Astrocyte (in vitro differentiated cells and primary cell): ENCODE results near the gene KLHDC7A. TPM values are rescaled to one million over a fixed set of nuclear protein-coding genes. Genes with fewer than 3 reads are reported as not detected.

Experiments used
- DNase-seq: peaks from one replicate; pipeline ENCODE4 v3.0.0-alpha.2; 2010; ENCODE audit warnings: low read depth
- FAIRE-seq: peaks from 2 replicates; lab custom pipeline; 2011; peaks lifted over from hg19 to GRCh38; lab: Jason Lieb, UNC
- H2AFZ ChIP-seq: 2 replicates; pipeline ENCODE4 v1.6.0; 2012; ENCODE audit warnings: low read depth, low read length, inconsistent platforms
- H3K27ac ChIP-seq: 2 replicates; pipeline ENCODE4 v1.5.1; 2011; ENCODE audit warnings: low read depth, low read length, inconsistent platforms
- H3K27me3 ChIP-seq: 2 replicates; pipeline ENCODE4 v1.6.0; 2011; ENCODE audit warnings: low read length, inconsistent platforms; ENCODE audit not compliant: insufficient read depth
- H3K36me3 ChIP-seq: 2 replicates; pipeline ENCODE4 v1.5.1; 2011; ENCODE audit warnings: low read length, inconsistent platforms; ENCODE audit not compliant: insufficient read depth
- H3K4me1 ChIP-seq: 2 replicates; pipeline ENCODE4 v1.5.1; 2011; ENCODE audit warnings: low read length, inconsistent platforms; ENCODE audit not compliant: insufficient read depth
- H3K4me2 ChIP-seq: 2 replicates; pipeline ENCODE4 v1.6.0; 2012; ENCODE audit warnings: low read length, inconsistent platforms
- H3K4me3 ChIP-seq: 2 replicates; pipeline ENCODE4 v1.5.1; 2011; ENCODE audit warnings: low read depth, mild to moderate bottlenecking, low read length, inconsistent platforms; ENCODE audit not compliant: insufficient read depth
- H3K79me2 ChIP-seq: 2 replicates; pipeline ENCODE4 v1.6.0; 2012; ENCODE audit warnings: mild to moderate bottlenecking, low read length, inconsistent platforms; ENCODE audit not compliant: insufficient read depth
- H3K9ac ChIP-seq: 2 replicates; pipeline ENCODE4 v1.6.0; 2012; ENCODE audit warnings: mild to moderate bottlenecking, low read length, inconsistent platforms
- H3K9me3 ChIP-seq: 2 replicates; pipeline ENCODE4 v1.5.1; 2012; ENCODE audit warnings: low read depth, mild to moderate bottlenecking, low read length, inconsistent platforms; ENCODE audit not compliant: insufficient read depth
- H4K20me1 ChIP-seq: 2 replicates; pipeline ENCODE4 v1.6.0; 2012; ENCODE audit warnings: low read length, inconsistent platforms; ENCODE audit not compliant: insufficient read depth
- H3K27ac Mint-ChIP-seq: one replicate; pipeline ENCODE4 v1.8.0; 2021; ENCODE audit warnings: mild to moderate bottlenecking, mixed read lengths; ENCODE audit not compliant: unreplicated experiment
- H3K27me3 Mint-ChIP-seq: one replicate; pipeline ENCODE4 v1.8.0; 2021; ENCODE audit warnings: low read depth, mixed read lengths; ENCODE audit not compliant: unreplicated experiment
- H3K36me3 Mint-ChIP-seq: one replicate; pipeline ENCODE4 v1.8.0; 2021; ENCODE audit warnings: low read depth, mixed read lengths; ENCODE audit not compliant: unreplicated experiment
- H3K4me1 Mint-ChIP-seq: one replicate; pipeline ENCODE4 v1.8.0; 2021; ENCODE audit warnings: low read depth, mixed read lengths; ENCODE audit not compliant: unreplicated experiment
- H3K4me3 Mint-ChIP-seq: one replicate; pipeline ENCODE4 v1.8.0; 2021; ENCODE audit warnings: mild to moderate bottlenecking, moderate library complexity, mixed read lengths; ENCODE audit not compliant: unreplicated experiment
- H3K9me3 Mint-ChIP-seq: one replicate; pipeline ENCODE4 v1.8.0; 2021; ENCODE audit warnings: mild to moderate bottlenecking, mixed read lengths; ENCODE audit not compliant: unreplicated experiment
- EZH2 ChIP-seq: IDR thresholded peaks from 2 replicates; pipeline ENCODE4 v1.6.1; 2012; ENCODE audit warnings: mild to moderate bottlenecking, low read length, inconsistent platforms; ENCODE audit not compliant: insufficient read depth
- total RNA-seq: library from RNA; stranded (reverse); gene quantifications from 2 replicates; pipeline ENCODE4 v1.2.1, GENCODE V29; 2021
- TF ChIP-seq, protein P1 (sequence below): IDR thresholded peaks from 2 replicates; pipeline ENCODE4 v1.5.1; 2011; ENCODE audit warnings: low read depth, mild to moderate bottlenecking, inconsistent platforms, low read length, moderate library complexity; ENCODE audit not compliant: insufficient read depth

The KLHDC7A gene
- total RNA-seq, 1 donor from 2014 or later: 0.14 TPM

DNA sequence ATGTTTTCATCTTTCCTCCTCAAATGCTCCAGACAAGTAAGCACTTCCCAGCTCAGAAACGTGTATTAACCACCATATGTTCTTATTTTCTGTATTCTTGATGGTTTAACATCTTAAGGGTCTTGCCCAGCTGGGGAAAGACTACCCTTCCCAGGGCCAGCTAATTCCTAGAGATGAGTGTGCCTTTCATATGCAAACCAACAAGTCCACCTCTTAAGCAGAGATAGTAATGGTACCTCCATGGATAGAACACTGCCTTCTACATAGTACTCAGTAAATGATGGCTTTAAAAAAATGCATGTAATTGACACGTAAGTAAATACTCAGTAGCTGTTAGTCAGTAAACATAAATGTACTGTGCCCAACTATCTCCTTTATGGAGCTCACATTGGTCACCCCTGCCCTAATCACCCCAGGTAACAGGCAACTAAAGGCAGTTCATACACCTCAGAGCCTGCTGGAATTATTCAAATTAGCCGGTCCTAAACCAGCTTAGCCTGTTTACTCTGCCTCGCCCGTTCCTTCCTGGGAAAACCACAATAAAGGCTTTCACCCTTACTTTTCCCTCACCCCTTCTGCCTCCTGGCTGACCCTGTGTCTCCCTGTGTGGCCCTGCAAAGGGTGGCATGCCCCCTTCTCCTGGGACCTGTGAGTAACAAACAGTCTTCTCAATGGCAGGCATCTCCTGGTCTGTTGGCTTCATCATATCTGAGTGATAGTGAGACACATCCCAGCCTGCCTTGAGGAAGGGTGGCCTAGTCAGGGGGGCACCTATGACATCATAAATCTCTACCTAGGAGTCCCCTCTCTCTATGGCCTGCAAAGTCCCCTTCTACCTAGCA, 40.1 kb upstream of the KLHDC7A start:
- Histone ChIP-seq H3K4me1 (no peaks in the 10 kb centered on the region), H3K4me2 (no peak overlapping the region), H2AFZ (no peak overlapping the region), H3K9me3 (no peaks in the 10 kb centered on the region), H3K79me2 (no peaks in the 10 kb centered on the region), H3K4me3 (no peak overlapping the region), H4K20me1 (no peaks in the 10 kb centered on the region), H3K9ac (no peak overlapping the region), H3K27me3 (peaks cover 2% of the 10 kb centered on the region), H3K36me3 (no peaks in the 10 kb centered on the region), H3K27ac (no peak overlapping the region)
- DNase-seq: no peak
- no peak overlapping the region for H3K4me3 Mint-ChIP-seq
- H3K9me3 Mint-ChIP-seq: peaks cover 3% of the 10 kb centered on the region
- no peak overlapping the region for H3K27ac Mint-ChIP-seq
- H3K4me1 Mint-ChIP-seq: no peaks in the 10 kb centered on the region
- no peak for FAIRE-seq
- TF ChIP-seq EZH2: no peak
- TF ChIP-seq, protein P1, sequence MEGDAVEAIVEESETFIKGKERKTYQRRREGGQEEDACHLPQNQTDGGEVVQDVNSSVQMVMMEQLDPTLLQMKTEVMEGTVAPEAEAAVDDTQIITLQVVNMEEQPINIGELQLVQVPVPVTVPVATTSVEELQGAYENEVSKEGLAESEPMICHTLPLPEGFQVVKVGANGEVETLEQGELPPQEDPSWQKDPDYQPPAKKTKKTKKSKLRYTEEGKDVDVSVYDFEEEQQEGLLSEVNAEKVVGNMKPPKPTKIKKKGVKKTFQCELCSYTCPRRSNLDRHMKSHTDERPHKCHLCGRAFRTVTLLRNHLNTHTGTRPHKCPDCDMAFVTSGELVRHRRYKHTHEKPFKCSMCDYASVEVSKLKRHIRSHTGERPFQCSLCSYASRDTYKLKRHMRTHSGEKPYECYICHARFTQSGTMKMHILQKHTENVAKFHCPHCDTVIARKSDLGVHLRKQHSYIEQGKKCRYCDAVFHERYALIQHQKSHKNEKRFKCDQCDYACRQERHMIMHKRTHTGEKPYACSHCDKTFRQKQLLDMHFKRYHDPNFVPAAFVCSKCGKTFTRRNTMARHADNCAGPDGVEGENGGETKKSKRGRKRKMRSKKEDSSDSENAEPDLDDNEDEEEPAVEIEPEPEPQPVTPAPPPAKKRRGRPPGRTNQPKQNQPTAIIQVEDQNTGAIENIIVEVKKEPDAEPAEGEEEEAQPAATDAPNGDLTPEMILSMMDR: no peak
- H3K27me3 Mint-ChIP-seq: peaks cover 52% of the 10 kb centered on the region
- H3K36me3 Mint-ChIP-seq: peaks cover 2% of the 10 kb centered on the region

- Mint-ChIP-seq H3K4me1 (no peaks in the 10 kb centered on the region), H3K27ac (no peak overlapping the region), H3K4me3 (no peak overlapping the region), H3K9me3 (peaks cover 5% of the 10 kb centered on the region), H3K27me3 (peaks cover 46% of the 10 kb centered on the region), H3K36me3 (no peaks in the 10 kb centered on the region)
- DNase-seq (no peak), FAIRE-seq (no peak)
- Histone ChIP-seq H3K79me2 (no peaks in the 10 kb centered on the region), H4K20me1 (no peaks in the 10 kb centered on the region), H3K27me3 (peaks cover 2% of the 10 kb centered on the region), H3K4me3 (no peak overlapping the region), H3K27ac (no peak overlapping the region), H3K9me3 (no peaks in the 10 kb centered on the region), H3K9ac (no peak overlapping the region), H3K36me3 (no peaks in the 10 kb centered on the region), H2AFZ (no peak overlapping the region), H3K4me2 (no peak overlapping the region), H3K4me1 (no peaks in the 10 kb centered on the region)
- TF ChIP-seq, protein P1: no peak
- TF ChIP-seq EZH2: no peak
Measured at GRCh38 chr1:18443587-18444520, 36.9 kb upstream of the KLHDC7A start.
